Posterior cingulate gyrus (tissue), 11 donors: ENCODE results near the gene COPS2.
"Not testable (repeated sequence)": the region's sequence is repeated elsewhere in the genome, so short reads cannot be mapped to it uniquely, and the experiment has no call there.

Experiments used
- DNase-seq, 10 donors: peaks; one replicate each; pipeline versions ENCODE4 v3.0.0 to v3.0.0-alpha.2; 2020 to 2021; ENCODE audit warnings: mixed read lengths in 3 of 10
- intact Hi-C: fragments of 100-400 bp; cut with DNase I; formaldehyde crosslinking; loops from one replicate; pipeline ENCODE4 v1.15.1; 2023

The COPS2 gene

DNA sequence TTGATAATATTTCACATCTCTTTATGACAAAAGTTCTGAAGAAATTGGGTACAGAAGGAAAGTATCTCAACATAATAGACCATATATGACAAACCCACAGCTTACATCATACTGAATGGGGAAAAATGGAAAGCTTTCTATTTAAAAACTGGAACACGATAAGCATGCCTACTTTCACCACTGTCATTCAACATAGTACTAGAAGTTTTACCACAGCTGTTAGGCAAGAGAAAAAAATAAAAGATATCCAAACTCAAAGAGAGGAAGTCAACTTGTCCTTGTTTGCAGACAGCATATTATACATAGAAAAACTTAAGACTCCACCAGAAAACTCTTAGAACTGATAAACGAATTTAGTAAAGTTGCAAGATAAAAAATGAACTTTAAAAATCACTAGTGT lies 40.3 kb downstream of the COPS2 start:
- intact Hi-C loops: no loop called here
- no peak for DNase-seq

DNA sequence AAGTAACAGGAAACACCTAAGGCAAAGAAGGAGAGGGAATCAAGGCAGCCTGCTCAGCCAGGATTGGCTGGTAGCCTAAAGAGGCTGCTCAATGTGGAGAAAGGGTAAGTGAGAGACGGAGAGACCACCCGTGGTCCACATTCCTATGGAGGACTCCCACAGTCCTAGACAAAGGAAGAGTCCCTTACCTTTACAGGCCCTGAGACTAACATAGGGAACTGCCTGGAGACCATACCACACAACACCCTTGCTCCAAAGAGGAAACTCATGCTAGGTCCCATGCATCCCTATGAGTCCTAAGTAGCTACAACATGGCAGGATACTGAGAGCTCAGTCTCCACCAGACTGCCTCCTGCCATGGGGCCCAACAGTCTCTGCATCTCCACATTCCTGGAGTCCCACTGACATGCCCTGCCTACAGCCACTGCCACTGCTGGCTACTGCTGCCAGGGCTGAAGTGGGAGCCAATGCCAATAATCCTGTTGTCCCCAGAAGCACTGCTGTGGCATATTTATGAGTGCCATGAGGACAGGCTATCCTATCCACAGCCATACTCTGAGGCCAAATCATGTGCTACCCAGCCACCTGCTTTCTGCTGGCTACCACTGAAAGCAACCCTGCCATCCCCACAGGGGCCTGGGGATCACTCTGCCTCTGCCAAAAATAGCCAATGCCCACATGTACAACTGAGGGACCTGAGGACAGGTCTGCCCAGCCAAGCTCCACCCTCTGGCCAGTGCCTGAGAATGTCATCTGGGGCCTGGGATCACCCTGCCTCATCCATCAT lies 45.0 kb downstream of the COPS2 start:
- intact Hi-C loops: no loop called here
- DNase-seq: no peak

- intact Hi-C loops: no loop called here
- DNase-seq: no peak
Measured at GRCh38 chr15:49103002-49103401, 52.4 kb downstream of the COPS2 start.

GRCh38 chr15:49101536-49101935 lies 53.9 kb downstream of the COPS2 start:
- intact Hi-C loops: no loop called here
- DNase-seq: no peak

DNA sequence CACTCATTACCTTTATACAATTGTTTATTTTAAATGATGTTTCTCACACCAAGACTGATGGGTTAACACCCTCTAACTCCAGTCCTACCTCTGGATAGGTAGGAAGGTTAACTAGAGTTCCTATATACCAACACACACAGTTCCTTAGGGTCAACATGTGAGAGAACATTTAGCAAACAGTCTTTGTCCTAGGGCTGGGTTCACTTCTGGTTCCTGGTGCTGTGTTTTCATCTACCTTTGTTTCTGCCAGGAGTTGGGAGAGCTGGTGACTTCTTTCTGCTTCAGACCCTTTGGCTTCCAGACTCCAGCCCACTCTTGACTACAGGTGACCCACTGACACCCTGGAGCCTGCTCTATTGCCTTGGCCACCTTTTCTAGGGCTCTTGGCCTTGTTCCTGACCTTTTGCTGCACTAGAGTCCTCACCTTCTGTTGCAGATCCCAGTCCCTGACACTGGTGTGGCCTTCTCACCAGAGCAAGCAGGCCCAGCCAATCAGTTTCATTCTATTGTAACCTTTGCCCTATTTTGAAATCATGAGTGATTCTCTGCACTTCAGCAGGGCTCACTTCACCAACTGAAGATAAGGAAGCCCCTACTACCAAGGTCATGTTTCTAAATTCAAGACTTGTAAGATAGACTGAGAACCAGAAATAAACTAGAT lies 59.2 kb downstream of the COPS2 start:
- no peak for DNase-seq
- intact Hi-C loops: no loop called here

DNA sequence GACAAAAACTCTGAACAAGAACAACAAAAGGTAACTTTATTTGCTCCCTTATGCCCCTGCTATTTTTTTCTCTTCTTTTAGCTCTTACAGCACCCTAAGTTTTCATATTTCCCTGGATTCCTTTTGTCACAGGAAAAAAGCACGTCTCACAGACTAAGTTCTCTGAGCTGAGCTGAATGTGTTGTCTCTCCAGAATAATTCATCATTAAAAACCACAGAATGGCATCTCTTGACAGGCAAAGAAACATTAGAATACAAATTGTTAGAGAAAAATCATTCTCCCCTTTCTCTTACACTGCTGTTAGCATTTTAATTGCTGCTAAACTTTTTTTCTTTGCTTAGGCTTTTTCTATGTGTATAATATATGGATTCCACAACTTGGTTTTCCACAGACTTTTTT lies 60.5 kb downstream of the COPS2 start:
- intact Hi-C loops: no loop called here
- DNase-seq: no peak

DNA sequence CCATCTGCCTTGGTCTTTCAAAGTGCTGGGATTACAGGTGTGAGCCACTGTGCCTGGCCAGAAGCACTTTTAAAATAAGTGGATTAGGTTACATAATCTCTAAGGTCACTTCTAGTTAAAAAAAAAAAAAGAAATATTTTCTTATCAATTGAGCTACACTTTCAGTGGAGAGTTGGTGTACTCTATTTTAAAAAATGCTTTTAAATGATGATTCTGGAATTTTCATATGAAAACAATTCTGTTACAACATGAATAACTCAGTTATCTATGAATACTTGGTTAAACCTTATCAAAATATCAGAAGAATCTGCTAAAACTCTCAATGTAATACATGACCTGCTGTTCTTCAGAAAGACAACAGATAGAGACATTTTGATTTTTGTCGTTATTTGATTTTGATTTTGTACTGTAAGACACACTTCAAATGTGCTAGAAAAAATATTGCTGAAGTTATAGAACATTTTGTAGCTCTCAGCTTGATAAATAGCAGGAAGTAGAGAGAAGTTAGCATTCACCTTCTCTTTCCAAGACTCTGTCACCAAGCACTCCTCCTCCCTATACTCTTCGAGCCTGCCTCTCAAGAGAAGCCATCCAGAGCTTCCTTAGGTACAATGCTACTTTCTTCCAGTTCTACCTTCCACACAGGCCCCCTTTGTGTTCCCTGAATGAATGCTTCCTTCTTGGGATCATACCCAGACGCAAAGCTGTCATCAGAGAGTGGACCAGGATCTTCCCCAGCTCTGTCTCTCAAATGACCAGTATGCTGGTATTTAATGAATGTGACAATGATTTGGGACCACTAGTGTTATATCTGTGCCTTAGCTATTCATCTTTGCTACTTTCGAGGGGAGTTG lies 61.9 kb downstream of the COPS2 start:
- intact Hi-C loops: no loop called here
- no peak for DNase-seq

DNA sequence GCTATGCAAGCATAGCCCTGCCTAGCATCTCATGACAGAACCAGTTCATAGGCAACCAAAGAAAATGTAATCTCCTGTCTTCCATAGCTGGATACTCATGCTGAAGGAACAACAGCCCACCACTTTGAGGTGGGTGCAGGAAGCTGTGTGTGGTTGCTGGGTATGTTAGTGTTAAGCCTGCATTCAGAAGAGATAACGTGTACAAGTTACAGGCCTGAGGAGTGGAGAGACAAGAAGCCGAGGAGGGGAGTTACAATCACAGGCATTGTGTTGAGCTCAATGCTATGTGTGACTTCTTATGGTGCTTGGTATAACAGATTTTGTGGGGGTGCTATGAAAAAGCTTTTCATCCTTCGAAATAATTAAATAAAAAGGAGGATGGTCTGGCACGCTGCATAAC lies 66.4 kb downstream of the COPS2 start:
- peak in 1 of 10 donors; percentile 6 for DNase-seq
- intact Hi-C loops: loop anchor here (5.0 kb wide), 1 partner anchor 42 kb away; the partner anchor contains the start of gene SECISBP2L

DNA sequence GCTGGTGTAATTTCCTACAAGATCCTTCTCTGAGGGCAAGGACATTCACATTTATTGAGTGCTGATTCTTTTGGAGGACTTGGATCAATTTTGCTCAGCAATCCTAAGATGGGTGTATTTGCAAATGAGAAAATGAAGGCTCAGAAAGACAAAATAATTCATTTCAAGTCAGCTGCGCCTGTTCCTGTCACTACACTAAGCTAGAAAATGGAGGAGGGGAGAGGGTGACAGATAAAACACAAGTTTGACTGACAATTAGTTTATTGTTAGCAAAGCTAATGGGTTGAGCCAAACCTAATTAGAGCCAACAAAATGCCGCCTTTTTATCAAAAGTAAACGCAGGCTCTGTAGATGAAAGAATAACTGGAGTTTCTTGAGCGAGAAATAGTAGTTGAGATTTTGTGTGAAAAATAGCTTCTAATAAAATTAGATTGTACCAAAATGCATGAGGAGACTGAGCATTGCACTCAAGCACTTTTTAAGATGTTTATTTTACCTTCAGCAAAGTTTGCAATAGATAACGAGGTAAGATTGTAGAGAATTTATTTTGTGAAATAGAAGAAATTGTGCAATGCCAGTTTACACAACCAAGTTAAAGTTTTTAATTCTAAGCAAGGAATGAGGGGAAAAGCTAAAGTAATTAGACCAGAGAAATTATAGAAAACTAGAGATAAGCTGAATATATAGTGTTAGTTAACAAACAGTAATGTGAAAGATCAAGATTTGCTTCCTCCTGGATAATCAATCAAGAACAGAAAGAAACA lies 69.5 kb downstream of the COPS2 start:
- intact Hi-C loops: loop anchor here (5.0 kb wide), 1 partner anchor 39 kb away; the partner anchor contains the start of gene SECISBP2L
- no peak for DNase-seq

DNA sequence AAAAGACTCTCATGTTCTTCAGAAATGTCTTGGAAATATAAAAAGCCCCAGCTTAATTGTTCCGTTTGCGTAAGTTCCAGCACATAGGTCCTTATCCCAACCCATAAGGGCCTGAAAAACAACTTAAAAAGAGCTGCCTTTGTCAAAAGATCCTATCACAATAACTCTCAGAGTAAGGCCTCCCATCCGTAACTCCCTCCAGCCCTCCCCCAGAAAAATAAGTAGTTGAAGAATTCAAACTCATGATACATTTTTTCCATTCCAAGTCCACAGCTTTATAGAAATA lies 71.2 kb downstream of the COPS2 start:
- no peak for DNase-seq
- intact Hi-C loops: no loop called here

- no peak for DNase-seq
- intact Hi-C loops: no loop called here
Measured at GRCh38 chr15:49083401-49084284, 71.8 kb downstream of the COPS2 start.

DNA sequence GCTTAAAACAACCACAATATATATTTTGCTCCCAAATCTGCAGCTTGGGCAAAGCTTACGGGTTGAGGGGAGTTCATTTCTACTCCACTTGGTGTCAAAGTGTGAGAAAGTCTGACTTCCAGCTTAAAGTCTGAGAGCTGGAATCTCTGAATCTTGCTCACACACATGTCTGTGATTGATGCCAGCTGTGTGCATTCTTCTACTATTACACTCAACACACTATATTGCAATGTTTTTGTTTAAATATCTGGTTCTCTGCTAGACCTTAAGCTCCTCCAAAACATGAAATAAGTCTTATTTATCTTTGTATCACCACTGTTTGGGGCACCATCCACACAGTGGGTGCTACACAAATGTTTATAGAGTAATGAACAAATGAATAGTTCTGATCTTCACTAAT lies 72.4 kb downstream of the COPS2 start:
- no peak for DNase-seq
- intact Hi-C loops: no loop called here

GRCh38 chr15:49079340-49080039 lies 75.9 kb downstream of the COPS2 start:
- intact Hi-C loops: no loop called here
- DNase-seq: peak in 1 of 10 donors; percentile 59

- DNase-seq: no peak
- intact Hi-C loops: no loop called here
Measured at GRCh38 chr15:49075881-49076280, 79.5 kb downstream of the COPS2 start.

- intact Hi-C loops, DNase-seq: not testable (repeated sequence)
Measured at GRCh38 chr15:49074589-49075287, 80.7 kb downstream of the COPS2 start.
